SU-DHL-6 (cell line): ENCODE results near the gene MCCC2.

ENCODE experiments used
- H2AFZ ChIP-seq: fragments of 200-600 bp; sonication (generic); 2 replicates; pipeline ENCODE4 v1.6.1; 2014; ENCODE audit warnings: low read depth, mild to moderate bottlenecking, moderate library complexity, mixed read lengths, antibody characterized with exemption, low read length; ENCODE audit not compliant: severe bottlenecking
- H3F3A ChIP-seq: fragments of 200-600 bp; shearing (Covaris generic); 2 replicates; pipeline ENCODE4 v1.6.0; 2016; ENCODE audit warnings: antibody characterized with exemption, mild to moderate bottlenecking; ENCODE audit not compliant: insufficient read depth
- H3K27ac ChIP-seq: fragments of 200-600 bp; sonication (generic); 2 replicates; pipeline ENCODE4 v1.5.1; 2016; ENCODE audit warnings: low read depth, mild to moderate bottlenecking, low read length, moderate library complexity, mixed read lengths
- H3K27me3 ChIP-seq: fragments of 200-600 bp; sonication (generic), shearing (Covaris generic); 2 replicates; pipeline ENCODE4 v1.6.0; 2014; ENCODE audit warnings: mild to moderate bottlenecking, low read length
- H3K36me3 ChIP-seq: fragments of 200-600 bp; sonication (generic); 2 replicates; pipeline ENCODE4 v1.6.1; 2014; ENCODE audit warnings: mild to moderate bottlenecking, low read length, mixed read lengths
- H3K4me2 ChIP-seq: fragments of 300-600, 200-600 bp; shearing (Covaris generic), sonication (generic); 2 replicates; pipeline ENCODE4 v1.6.0; 2014; ENCODE audit warnings: low read length, low read depth, mild to moderate bottlenecking; ENCODE audit not compliant: poor library complexity, severe bottlenecking
- H3K4me3 ChIP-seq: fragments of 200-600 bp; sonication (generic); 2 replicates; pipeline ENCODE4 v1.5.1; 2014; ENCODE audit warnings: antibody characterized with exemption, low read length, mild to moderate bottlenecking, mixed read lengths; ENCODE audit not compliant: insufficient read depth, poor library complexity, severe bottlenecking
- H3K79me2 ChIP-seq: fragments of 200-600 bp; sonication (generic); 2 replicates; pipeline ENCODE4 v1.6.1; 2014; ENCODE audit warnings: mild to moderate bottlenecking, low read length, moderate library complexity; ENCODE audit not compliant: insufficient read depth
- H3K9ac ChIP-seq: fragments of 200-600 bp; sonication (generic); 2 replicates; pipeline ENCODE4 v1.7.0; 2014; ENCODE audit warnings: mild to moderate bottlenecking, low read length
- H3K9me2 ChIP-seq: fragments of 200-600 bp; sonication (generic); replicated peaks from 2 replicates; pipeline ENCODE4 v1.6.1; 2014; ENCODE audit warnings: low read length; ENCODE audit not compliant: insufficient read depth
- H3K9me3 ChIP-seq: fragments of 200-600 bp; sonication (generic); 2 replicates; pipeline ENCODE4 v1.6.1; 2014; ENCODE audit warnings: low read length, mixed read lengths; ENCODE audit not compliant: insufficient read depth
- H4K20me1 ChIP-seq: fragments of 200-600 bp; sonication (generic); 2 replicates; pipeline ENCODE4 v1.6.1; 2014; ENCODE audit warnings: low read depth, mild to moderate bottlenecking, antibody characterized with exemption, low read length, moderate library complexity, mixed read lengths
- EZH2phosphoT487 ChIP-seq: fragments of 200-600 bp; sonication (generic), shearing (Covaris generic); conservative IDR thresholded peaks from 2 replicates; pipeline ENCODE4 v1.6.1; 2018; ENCODE audit warnings: mild to moderate bottlenecking, antibody characterized with exemption, low read length, moderate library complexity, mixed read lengths
- TF ChIP-seq, protein P1 (sequence below): fragments of 200-600 bp; sonication (generic); IDR thresholded peaks from one replicate; pipeline ENCODE4 v1.5.1; 2017; ENCODE audit warnings: antibody characterized with exemption, mild to moderate bottlenecking, low read length, moderate library complexity; ENCODE audit not compliant: insufficient read depth, poor library complexity, severe bottlenecking

MCCC2 gene

DNA sequence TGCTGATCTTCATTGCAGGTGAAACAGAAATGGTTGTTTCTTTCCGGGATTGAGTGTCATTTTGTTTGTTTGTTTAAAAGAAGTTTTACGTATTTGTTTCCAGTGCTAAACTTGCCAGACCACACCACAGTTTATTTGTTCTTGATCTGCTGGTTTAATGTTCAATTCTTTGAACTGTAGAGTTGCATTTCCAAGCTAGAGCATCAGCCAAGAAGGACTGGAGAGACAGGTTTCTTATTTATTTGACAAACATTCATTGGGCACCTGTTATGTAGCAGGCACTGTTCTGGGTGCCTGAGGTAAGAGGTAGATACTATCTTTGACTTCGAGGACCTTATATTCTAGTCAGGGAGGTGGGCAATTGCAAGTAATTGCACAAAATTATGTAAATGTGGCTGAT is 45.0 kb downstream of the MCCC2 start:
- no peaks in the 10 kb centered on the region for H3K27me3 ChIP-seq
- no peaks in the 10 kb centered on the region for H4K20me1 ChIP-seq
- peaks cover 11% of the 10 kb centered on the region; the same call in 1 of the 2 replicates for H3K36me3 ChIP-seq
- no peak overlapping the region for H3K4me2 ChIP-seq
- H3K9me2 ChIP-seq, result no peaks in the 10 kb centered on the region
- H3K9me3 ChIP-seq, result no peaks in the 10 kb centered on the region
- H3F3A ChIP-seq, result no peaks in the 10 kb centered on the region
- H2AFZ ChIP-seq, result no peak overlapping the region
- H3K27ac ChIP-seq, result no peak overlapping the region
- TF ChIP-seq, protein P1, sequence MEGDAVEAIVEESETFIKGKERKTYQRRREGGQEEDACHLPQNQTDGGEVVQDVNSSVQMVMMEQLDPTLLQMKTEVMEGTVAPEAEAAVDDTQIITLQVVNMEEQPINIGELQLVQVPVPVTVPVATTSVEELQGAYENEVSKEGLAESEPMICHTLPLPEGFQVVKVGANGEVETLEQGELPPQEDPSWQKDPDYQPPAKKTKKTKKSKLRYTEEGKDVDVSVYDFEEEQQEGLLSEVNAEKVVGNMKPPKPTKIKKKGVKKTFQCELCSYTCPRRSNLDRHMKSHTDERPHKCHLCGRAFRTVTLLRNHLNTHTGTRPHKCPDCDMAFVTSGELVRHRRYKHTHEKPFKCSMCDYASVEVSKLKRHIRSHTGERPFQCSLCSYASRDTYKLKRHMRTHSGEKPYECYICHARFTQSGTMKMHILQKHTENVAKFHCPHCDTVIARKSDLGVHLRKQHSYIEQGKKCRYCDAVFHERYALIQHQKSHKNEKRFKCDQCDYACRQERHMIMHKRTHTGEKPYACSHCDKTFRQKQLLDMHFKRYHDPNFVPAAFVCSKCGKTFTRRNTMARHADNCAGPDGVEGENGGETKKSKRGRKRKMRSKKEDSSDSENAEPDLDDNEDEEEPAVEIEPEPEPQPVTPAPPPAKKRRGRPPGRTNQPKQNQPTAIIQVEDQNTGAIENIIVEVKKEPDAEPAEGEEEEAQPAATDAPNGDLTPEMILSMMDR, result no peak
- TF ChIP-seq EZH2phosphoT487, result no peak
- H3K9ac ChIP-seq, result no peak overlapping the region
- 0 out of 2 replicates have a peak, but pooled peaks cover 3% of the 10 kb centered on the region for H3K79me2 ChIP-seq
- H3K4me3 ChIP-seq, result no peak overlapping the region

DNA sequence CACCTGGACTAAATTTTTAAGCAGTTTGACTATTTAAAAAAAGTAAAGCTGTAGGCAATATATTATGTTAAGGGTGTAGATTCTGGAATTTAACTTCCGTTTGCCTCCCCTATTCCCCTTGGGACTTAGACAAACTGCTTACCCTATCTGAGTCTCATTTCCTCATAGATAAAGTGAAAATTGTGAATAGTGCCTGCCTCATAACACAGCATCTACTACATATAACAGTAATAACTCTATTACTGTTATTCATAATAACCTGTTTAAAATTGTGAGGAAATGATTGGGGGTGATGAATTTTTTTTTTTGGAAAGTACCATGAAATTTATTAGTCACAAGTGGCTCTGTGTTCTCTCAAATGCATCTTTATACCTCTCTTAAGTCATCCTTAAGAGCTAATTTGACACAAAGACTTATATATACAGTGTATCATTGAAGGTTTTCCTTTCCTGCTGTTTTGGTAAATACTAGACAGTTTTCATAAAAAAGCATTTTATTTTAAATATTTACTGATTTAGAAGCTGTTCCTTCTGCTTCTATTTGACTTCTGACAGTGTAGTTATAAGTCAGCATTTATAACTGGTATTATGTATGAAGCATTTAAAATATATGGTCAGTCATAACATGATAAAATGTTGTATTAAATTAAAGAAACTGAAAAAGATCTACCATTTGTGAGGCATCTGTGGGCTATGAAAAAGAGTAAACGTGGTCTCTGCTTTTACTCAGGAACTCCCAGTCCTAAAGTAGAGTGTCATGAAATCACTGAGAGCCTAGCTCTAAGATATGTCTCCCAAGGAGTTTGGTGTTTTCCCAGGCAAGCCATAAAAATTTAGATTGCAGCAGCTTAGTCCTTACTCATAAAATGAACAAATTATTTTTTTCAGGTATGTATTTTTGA is 46.4 kb downstream of the MCCC2 start:
- no peak overlapping the region for H3K4me3 ChIP-seq

DNA sequence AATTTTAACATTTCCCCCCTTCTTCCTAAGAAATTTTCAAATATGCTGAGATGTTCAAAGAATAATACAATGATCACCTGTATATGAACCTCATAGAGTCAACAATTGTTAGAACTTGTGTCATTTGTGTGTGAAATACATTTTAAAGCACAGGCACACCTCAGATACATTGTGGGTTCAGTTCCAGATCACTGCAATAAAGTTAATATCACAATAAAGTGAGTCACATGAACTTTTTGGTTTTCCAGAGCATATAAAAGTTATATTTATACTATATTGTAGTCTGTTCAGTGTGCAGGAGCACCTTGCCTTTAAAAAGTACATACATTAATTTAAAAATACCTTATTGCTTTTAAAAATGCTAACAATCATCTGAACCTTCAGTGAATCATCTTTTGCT is 50.0 kb downstream of the MCCC2 start:
- no peaks in the 10 kb centered on the region for H3F3A ChIP-seq
- no peaks in the 10 kb centered on the region for H3K9me2 ChIP-seq
- no peak overlapping the region for H2AFZ ChIP-seq
- no peaks in the 10 kb centered on the region for H3K79me2 ChIP-seq
- TF ChIP-seq, protein P1, result no peak
- TF ChIP-seq EZH2phosphoT487, result no peak
- no peaks in the 10 kb centered on the region for H4K20me1 ChIP-seq
- no peaks in the 10 kb centered on the region for H3K9me3 ChIP-seq
- H3K27me3 ChIP-seq, result no peaks in the 10 kb centered on the region
- no peak overlapping the region for H3K4me3 ChIP-seq
- peaks cover 14% of the 10 kb centered on the region; the same call in 1 of the 2 replicates for H3K36me3 ChIP-seq
- no peak overlapping the region for H3K9ac ChIP-seq
- H3K27ac ChIP-seq, result no peak overlapping the region
- H3K4me2 ChIP-seq, result no peak overlapping the region

More for the DNA sequence above, 46.4 kb downstream of the MCCC2 start:
- H3K79me2 ChIP-seq, result no peaks in the 10 kb centered on the region
- no peak overlapping the region for H3K9ac ChIP-seq
- no peaks in the 10 kb centered on the region for H4K20me1 ChIP-seq
- no peak overlapping the region for H2AFZ ChIP-seq
- no peaks in the 10 kb centered on the region for H3K9me3 ChIP-seq
- TF ChIP-seq, protein P1, result no peak
- TF ChIP-seq EZH2phosphoT487, result no peak
- peaks cover 10% of the 10 kb centered on the region; the same call in 1 of the 2 replicates for H3K36me3 ChIP-seq
- no peaks in the 10 kb centered on the region for H3K9me2 ChIP-seq
- no peak overlapping the region for H3K27ac ChIP-seq
- no peak overlapping the region for H3K4me2 ChIP-seq
- H3F3A ChIP-seq, result no peaks in the 10 kb centered on the region
- H3K27me3 ChIP-seq, result no peaks in the 10 kb centered on the region
